GM23338 (cell line): ENCODE measurements around the gene CCL23. TPM values are rescaled to one million over a fixed set of nuclear protein-coding genes. Genes with fewer than 3 reads are reported as not detected.

Experiments
- ATAC-seq: fragments of 200-7000 bp; cut with Tn5 transposase; 3 replicates; pipeline ENCODE4 v1.9.1; 2020
- DNase-seq: peaks from one replicate; pipeline ENCODE4 v3.0.0-alpha.2; 2015; ENCODE audit warnings: low spot score
- H2AFZ ChIP-seq: fragments of 200-600 bp; sonication (generic); 2 replicates; pipeline ENCODE4 v1.8.0; 2016; ENCODE audit warnings: antibody characterized with exemption, mild to moderate bottlenecking, moderate library complexity
- H3F3A ChIP-seq: fragments of 200-600 bp; sonication (generic); replicated peaks from 2 replicates; pipeline ENCODE4 v1.8.0; 2017; ENCODE audit warnings: antibody characterized with exemption, mixed run types, low read depth
- H3K27ac ChIP-seq: fragments of 200-600 bp; sonication (generic); 2 replicates; pipeline ENCODE4 v1.6.1; 2016; ENCODE audit warnings: low read depth
- H3K27me3 ChIP-seq: fragments of 200-600 bp; sonication (generic); 2 replicates; pipeline ENCODE4 v1.8.0; 2016; ENCODE audit warnings: mild to moderate bottlenecking, mixed run types, moderate library complexity; ENCODE audit not compliant: insufficient read depth
- H3K36me3 ChIP-seq: fragments of 200-600 bp; sonication (generic); 2 replicates; pipeline ENCODE4 v1.8.0; 2016; ENCODE audit warnings: mild to moderate bottlenecking; ENCODE audit not compliant: insufficient read depth
- H3K4me1 ChIP-seq: fragments of 200-600 bp; sonication (generic); 2 replicates; pipeline ENCODE4 v1.8.0; 2016; ENCODE audit warnings: mild to moderate bottlenecking, moderate library complexity; ENCODE audit not compliant: insufficient read depth
- H3K4me2 ChIP-seq: fragments of 200-600 bp; sonication (generic); 2 replicates; pipeline ENCODE4 v1.7.1; 2017; ENCODE audit warnings: mixed run types
- H3K4me3 ChIP-seq: fragments of 200-600 bp; sonication (generic); 2 replicates; pipeline ENCODE4 v1.6.1; 2016; ENCODE audit warnings: mixed run types
- H3K79me2 ChIP-seq: fragments of 200-600 bp; sonication (generic); replicated peaks from 2 replicates; pipeline ENCODE4 v1.8.0; 2017; ENCODE audit warnings: mild to moderate bottlenecking; ENCODE audit not compliant: insufficient read depth
- H3K9me2 ChIP-seq: fragments of 200-600 bp; sonication (generic); 2 replicates; pipeline ENCODE4 v1.8.0; 2017; ENCODE audit not compliant: insufficient read depth
- H4K20me1 ChIP-seq: fragments of 200-600 bp; sonication (generic); replicated peaks from 2 replicates; pipeline ENCODE4 v1.8.0; 2017; ENCODE audit warnings: mild to moderate bottlenecking; ENCODE audit not compliant: insufficient read depth
- H3K27ac Mint-ChIP-seq: 2 replicates; pipeline ENCODE4 v1.8.0; 2020; ENCODE audit warnings: inconsistent platforms, mild to moderate bottlenecking, moderate library complexity, mixed read lengths
- H3K27me3 Mint-ChIP-seq: 3 replicates; pipeline ENCODE4 v1.8.0; 2022; ENCODE audit warnings: low read depth, mild to moderate bottlenecking, moderate library complexity, mixed read lengths, inconsistent platforms; ENCODE audit not compliant: insufficient read depth, poor library complexity
- H3K36me3 Mint-ChIP-seq: 3 replicates; pipeline ENCODE4 v1.8.0; 2021; ENCODE audit warnings: low read depth, mild to moderate bottlenecking, inconsistent platforms, moderate library complexity, mixed read lengths
- H3K4me1 Mint-ChIP-seq: 3 replicates; pipeline ENCODE4 v1.8.0; 2020; ENCODE audit warnings: mild to moderate bottlenecking, inconsistent platforms, mixed read lengths
- H3K4me3 Mint-ChIP-seq: 3 replicates; pipeline ENCODE4 v1.8.0; 2021; ENCODE audit warnings: moderate library complexity, mild to moderate bottlenecking, inconsistent platforms, mixed read lengths
- H3K9me3 Mint-ChIP-seq: 3 replicates; pipeline ENCODE4 v1.8.0; 2020; ENCODE audit warnings: moderate library complexity, mild to moderate bottlenecking, inconsistent platforms, mixed read lengths
- CREB1 ChIP-seq: fragments of 250-450 bp; sonication (Bioruptor Pico); IDR thresholded peaks from 2 replicates; pipeline ENCODE4 v1.5.0; 2020; ENCODE audit warnings: low read depth, mild to moderate bottlenecking, moderate library complexity
- CTCF ChIP-seq, 2 experiments: fragments of 200-600 bp in 1 of 2; sonication (generic) in 1 of 2; conservative IDR thresholded peaks; 2 replicates each; pipeline versions ENCODE4 v1.5.1 to v1.6.1; 2016 to 2017; ENCODE audit warnings: antibody characterized with exemption in 2 of 2, low read depth in 2 of 2, mild to moderate bottlenecking in 2 of 2, moderate library complexity in 1 of 2
- ETS1 ChIP-seq: IDR thresholded peaks from 2 replicates; pipeline ENCODE4 v1.6.1; 2016; ENCODE audit warnings: antibody characterized with exemption
- EZH2 ChIP-seq: fragments of 200-600 bp; sonication (generic); IDR thresholded peaks from one replicate; pipeline ENCODE4 v1.8.0; 2017; ENCODE audit warnings: antibody characterized with exemption, mild to moderate bottlenecking, low read depth; ENCODE audit not compliant: unreplicated experiment
- EZH2phosphoT487 ChIP-seq: fragments of 200-600 bp; sonication (generic); IDR thresholded peaks from one replicate; pipeline ENCODE4 v1.8.1; 2018; ENCODE audit warnings: antibody characterized with exemption; ENCODE audit not compliant: unreplicated experiment
- JUNB ChIP-seq: IDR thresholded peaks from one replicate; pipeline ENCODE4 v1.6.1; 2016; ENCODE audit warnings: antibody characterized with exemption; ENCODE audit not compliant: unreplicated experiment
- NANOG ChIP-seq: IDR thresholded peaks from 2 replicates; pipeline ENCODE4 v1.6.1; 2016; ENCODE audit warnings: antibody characterized with exemption, borderline replicate concordance
- POLR2AphosphoS5 ChIP-seq: IDR thresholded peaks from 2 replicates; pipeline ENCODE4 v1.6.1; 2016; ENCODE audit warnings: antibody characterized with exemption, low read depth
- REST ChIP-seq: IDR thresholded peaks from one replicate; pipeline ENCODE4 v1.6.1; 2018; ENCODE audit warnings: antibody characterized with exemption; ENCODE audit not compliant: unreplicated experiment
- STAT1 ChIP-seq: IDR thresholded peaks from one replicate; pipeline ENCODE4 v1.6.1; 2016; ENCODE audit warnings: antibody characterized with exemption; ENCODE audit not compliant: unreplicated experiment
- ZNF114 ChIP-seq: fragments of 250-450 bp; sonication (Bioruptor Pico); IDR thresholded peaks from 2 replicates; pipeline ENCODE4 v1.5.0; 2020; ENCODE audit warnings: mild to moderate bottlenecking, moderate library complexity
- ZNF331 ChIP-seq: fragments of 250-450 bp; sonication (Bioruptor Pico); IDR thresholded peaks from 2 replicates; pipeline ENCODE4 v1.5.0; 2020; ENCODE audit warnings: low read depth, mild to moderate bottlenecking, moderate library complexity
- ZNF462 ChIP-seq: fragments of 250-450 bp; sonication (Bioruptor Pico); IDR thresholded peaks from 2 replicates; pipeline ENCODE4 v1.5.0; 2020; ENCODE audit warnings: mild to moderate bottlenecking, moderate library complexity
- polyA plus RNA-seq: library from polyadenylated mRNA; unstranded; fragments of >200 nt; fragmentation: Nextera tagmentation; extraction: Ambion mirVana; gene quantifications from 2 replicates; pipeline ENCODE4 v1.2.1, GENCODE V29; 2016
- total RNA-seq: library from RNA; depleted of rRNA; stranded (reverse); fragments of >200 nt; shearing (Covaris generic); gene quantifications from 2 replicates; pipeline ENCODE4 v1.2.3, GENCODE V29; 2014

Gene CCL23
- total and polyA plus RNA-seq, 2 experiments from 2014 or later: not detected

- no peak overlapping the region for H3K4me3 ChIP-seq
Observed at GRCh38 chr17:36055921-36056520, 38.2 kb upstream of the CCL23 start.

More at GRCh38 chr17:36055921-36056520, 38.2 kb upstream of the CCL23 start:
- H3K27ac ChIP-seq: no peak overlapping the region
- no peak for TF ChIP-seq STAT1
- no peak for TF ChIP-seq EZH2
- no peak for TF ChIP-seq ZNF331 (CRISPR knock-in tag)
- TF ChIP-seq ZNF462 (CRISPR knock-in tag): no peak
- TF ChIP-seq NANOG: no peak
- TF ChIP-seq CREB1: no peak
- TF ChIP-seq CTCF (conservative IDR thresholded peaks at IDR 0.05; ENCODE audit: low read depth in 2 of 2): no peak
- TF ChIP-seq ETS1: no peak
- no peak for TF ChIP-seq REST
- no peak for TF ChIP-seq EZH2phosphoT487
- no peak for TF ChIP-seq JUNB
- no peak for TF ChIP-seq POLR2AphosphoS5
- no peak for TF ChIP-seq ZNF114
- Mint-ChIP-seq H3K4me1 (no peaks in the 10 kb centered on the region), H3K36me3 (no peaks in the 10 kb centered on the region), H3K27me3 (peaks cover 2% of the 10 kb centered on the region), H3K27ac (no peak overlapping the region), H3K4me3 (no peak overlapping the region), H3K9me3 (peaks cover 7% of the 10 kb centered on the region)
- ATAC-seq: no peak
- H2AFZ ChIP-seq: no peak overlapping the region
- peaks cover 4% of the 10 kb centered on the region; the same call in 1 of the 2 replicates for H3K9me2 ChIP-seq
- no peaks in the 10 kb centered on the region for H3K79me2 ChIP-seq
- no peak overlapping the region for H3K4me2 ChIP-seq
- DNase-seq: no peak
- no peaks in the 10 kb centered on the region for H3K4me1 ChIP-seq
- H3F3A ChIP-seq: no peaks in the 10 kb centered on the region
- H3K27me3 ChIP-seq: no peaks in the 10 kb centered on the region
- H4K20me1 ChIP-seq: no peaks in the 10 kb centered on the region
- 0 out of 2 replicates have a peak, but pooled peaks cover 3% of the 10 kb centered on the region for H3K36me3 ChIP-seq
